Measurements from ENCODE around the gene KCTD6. TPM values are rescaled to one million over a fixed set of nuclear protein-coding genes. Genes with fewer than 3 reads are reported as not detected.

Gene KCTD6
- total and polyA plus RNA-seq, 2 of the 4 experiments (the other 2 are of a cell fraction): 7.0 to 9.2 TPM

DNA sequence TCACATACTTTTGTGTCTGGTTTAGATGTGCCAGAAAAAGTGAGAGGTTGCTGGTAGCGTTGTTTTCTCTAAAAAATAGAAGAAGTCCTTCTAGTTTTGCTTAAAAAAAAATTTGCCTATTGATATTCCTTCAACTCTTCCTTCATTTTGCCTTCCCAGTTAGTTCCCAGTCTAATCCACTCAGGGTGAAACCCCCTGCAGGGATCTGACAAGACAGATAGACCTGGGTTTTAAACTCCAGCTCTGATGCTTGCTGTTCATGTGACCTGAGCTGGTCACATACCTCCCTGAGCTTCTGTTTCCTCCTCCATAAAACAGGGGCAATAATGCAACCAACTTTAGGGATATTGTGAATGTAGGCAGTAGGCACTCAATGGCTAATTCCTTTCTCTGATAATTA, 18.6 kb upstream of the KCTD6 start:
- Histone ChIP-seq H3K56ac (ENCODE audit: extremely low read depth, insufficient read depth, low read length) (no peak overlapping the region), H3K9me1 (ENCODE audit: insufficient read depth, low read length) (peaks cover 10% of the 10 kb centered on the region), H2BK20ac (ENCODE audit: low read depth, low read length) (no peak overlapping the region), H2BK5ac (ENCODE audit: low read depth, low read length, poor library complexity, severe bottlenecking) (no peak overlapping the region), H3K4me3 (ENCODE audit: insufficient read depth, low read depth, low read length) (no peak overlapping the region), H2AK9ac (replicated peaks; ENCODE audit: low read depth, low read length, poor library complexity) (no peak overlapping the region), H4K20me1 (ENCODE audit: insufficient read depth, low read length) (no peaks in the 10 kb centered on the region), H4K8ac (ENCODE audit: low read depth in 2 of 2, low read length in 2 of 2) (no peak overlapping the region), H2BK15ac (ENCODE audit: low read depth, low read length) (no peak overlapping the region), H2BK120ac (ENCODE audit: low read depth, low read length) (no peak overlapping the region), H3K23ac (ENCODE audit: low read depth, low read length) (no peak overlapping the region), H4K5ac (ENCODE audit: low read depth, low read length) (no peak overlapping the region), H3K79me1 (ENCODE audit: low read depth in 1 of 2, low read length in 2 of 2) (no peaks in the 10 kb centered on the region), H2AFZ (replicated peaks; ENCODE audit: low read length, poor library complexity) (no peak overlapping the region), H3K9me3 (ENCODE audit: control insufficient read depth, insufficient read depth, low read length) (no peaks in the 10 kb centered on the region), H3K4me1 (ENCODE audit: control insufficient read depth, insufficient read depth, low read length) (peaks cover 14% of the 10 kb centered on the region), H3K14ac (replicated peaks; ENCODE audit: low read depth, low read length) (no peak overlapping the region), H3K36me3 (ENCODE audit: control insufficient read depth, insufficient read depth, low read length) (no peaks in the 10 kb centered on the region), H3K27me3 (ENCODE audit: control insufficient read depth, insufficient read depth, low read length) (0 out of 2 replicates have a peak, but pooled peaks cover 1% of the 10 kb centered on the region), H3K4ac (ENCODE audit: low read depth, low read length) (no peak overlapping the region), H3K9ac (ENCODE audit: low read depth, low read length) (no peak overlapping the region), H3K4me2 (ENCODE audit: low read depth, low read length) (no peak overlapping the region), H2AK5ac (ENCODE audit: low read depth, low read length) (no peak overlapping the region), H3K18ac (ENCODE audit: low read depth, low read length) (no peak overlapping the region), H3K27ac (ENCODE audit: insufficient read depth, low read length) (no peak overlapping the region), H4K91ac (ENCODE audit: insufficient read depth, low read depth, low read length) (no peak overlapping the region)
- CTCF ChIA-PET: interaction anchor here (1.0 kb wide), 1 partner anchor 11 kb away, joined by 3 read pairs; no protein-coding TSS in a partner anchor
- POLR2A ChIA-PET (ENCODE audit: unreplicated experiment): no interaction called here
- no CpG with 5 or more reads among the region's 1 CpG for WGBS, 2 experiments (ENCODE audit: extremely low coverage in 2 of 2, insufficient read length in 1 of 2)
- BruUV-seq (replicated peaks): no TSS peak
- ATAC-seq (ENCODE audit: low read depth) (no peak), DNase-seq (no peak)
- in situ Hi-C loops (cut with MboI; ENCODE audit: low sequenced_read_pairs): no loop called here
- TF ChIP-seq BHLHE40 (IDR thresholded peaks at IDR 0.05; ENCODE audit: low read depth, low read length): no peak
- TF ChIP-seq POLR2A (IDR thresholded peaks at IDR 0.05; ENCODE audit: low read depth, low read length): no peak
- TF ChIP-seq CEBPB (IDR thresholded peaks at IDR 0.05; ENCODE audit: low read depth, low read length): no peak
- no peak for TF ChIP-seq MAZ (IDR thresholded peaks at IDR 0.05; ENCODE audit: borderline replicate concordance, low read depth, low read length)
- TF ChIP-seq, protein P1, sequence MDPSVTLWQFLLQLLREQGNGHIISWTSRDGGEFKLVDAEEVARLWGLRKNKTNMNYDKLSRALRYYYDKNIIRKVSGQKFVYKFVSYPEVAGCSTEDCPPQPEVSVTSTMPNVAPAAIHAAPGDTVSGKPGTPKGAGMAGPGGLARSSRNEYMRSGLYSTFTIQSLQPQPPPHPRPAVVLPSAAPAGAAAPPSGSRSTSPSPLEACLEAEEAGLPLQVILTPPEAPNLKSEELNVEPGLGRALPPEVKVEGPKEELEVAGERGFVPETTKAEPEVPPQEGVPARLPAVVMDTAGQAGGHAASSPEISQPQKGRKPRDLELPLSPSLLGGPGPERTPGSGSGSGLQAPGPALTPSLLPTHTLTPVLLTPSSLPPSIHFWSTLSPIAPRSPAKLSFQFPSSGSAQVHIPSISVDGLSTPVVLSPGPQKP (IDR thresholded peaks at IDR 0.05; ENCODE audit: borderline replicate concordance, low read depth, low read length): no peak
- no peak for TF ChIP-seq MXI1 (IDR thresholded peaks at IDR 0.05; ENCODE audit: borderline replicate concordance, low read depth, low read length)
- no peak for TF ChIP-seq RFX5 (IDR thresholded peaks at IDR 0.05; ENCODE audit: low read depth, low read length)
- TF ChIP-seq SMC3 (IDR thresholded peaks at IDR 0.05; ENCODE audit: low read depth, low read length): no peak
- TF ChIP-seq, protein P2, sequence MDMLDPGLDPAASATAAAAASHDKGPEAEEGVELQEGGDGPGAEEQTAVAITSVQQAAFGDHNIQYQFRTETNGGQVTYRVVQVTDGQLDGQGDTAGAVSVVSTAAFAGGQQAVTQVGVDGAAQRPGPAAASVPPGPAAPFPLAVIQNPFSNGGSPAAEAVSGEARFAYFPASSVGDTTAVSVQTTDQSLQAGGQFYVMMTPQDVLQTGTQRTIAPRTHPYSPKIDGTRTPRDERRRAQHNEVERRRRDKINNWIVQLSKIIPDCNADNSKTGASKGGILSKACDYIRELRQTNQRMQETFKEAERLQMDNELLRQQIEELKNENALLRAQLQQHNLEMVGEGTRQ (IDR thresholded peaks at IDR 0.05; ENCODE audit: low read depth, low read length): no peak
- TF ChIP-seq RAD21 (IDR thresholded peaks at IDR 0.05; ENCODE audit: low read length): no peak
- TF ChIP-seq FOS (IDR thresholded peaks at IDR 0.05; ENCODE audit: low read depth, low read length): no peak
- TF ChIP-seq RCOR1 (IDR thresholded peaks at IDR 0.05; ENCODE audit: insufficient replicate concordance, low read length): no peak
- TF ChIP-seq, protein P3, sequence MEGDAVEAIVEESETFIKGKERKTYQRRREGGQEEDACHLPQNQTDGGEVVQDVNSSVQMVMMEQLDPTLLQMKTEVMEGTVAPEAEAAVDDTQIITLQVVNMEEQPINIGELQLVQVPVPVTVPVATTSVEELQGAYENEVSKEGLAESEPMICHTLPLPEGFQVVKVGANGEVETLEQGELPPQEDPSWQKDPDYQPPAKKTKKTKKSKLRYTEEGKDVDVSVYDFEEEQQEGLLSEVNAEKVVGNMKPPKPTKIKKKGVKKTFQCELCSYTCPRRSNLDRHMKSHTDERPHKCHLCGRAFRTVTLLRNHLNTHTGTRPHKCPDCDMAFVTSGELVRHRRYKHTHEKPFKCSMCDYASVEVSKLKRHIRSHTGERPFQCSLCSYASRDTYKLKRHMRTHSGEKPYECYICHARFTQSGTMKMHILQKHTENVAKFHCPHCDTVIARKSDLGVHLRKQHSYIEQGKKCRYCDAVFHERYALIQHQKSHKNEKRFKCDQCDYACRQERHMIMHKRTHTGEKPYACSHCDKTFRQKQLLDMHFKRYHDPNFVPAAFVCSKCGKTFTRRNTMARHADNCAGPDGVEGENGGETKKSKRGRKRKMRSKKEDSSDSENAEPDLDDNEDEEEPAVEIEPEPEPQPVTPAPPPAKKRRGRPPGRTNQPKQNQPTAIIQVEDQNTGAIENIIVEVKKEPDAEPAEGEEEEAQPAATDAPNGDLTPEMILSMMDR (conservative IDR thresholded peaks at IDR 0.05; ENCODE audit: low read depth, low read length): no peak
- no peak for TF ChIP-seq MAFK (IDR thresholded peaks at IDR 0.05; ENCODE audit: low read depth, low read length)
- TF ChIP-seq CHD1 (IDR thresholded peaks at IDR 0.05; ENCODE audit: low read depth, low read length): no peak
- TF ChIP-seq NFE2L2 (IDR thresholded peaks at IDR 0.05; ENCODE audit: low read depth, low read length): no peak
- dilution Hi-C loops (cut with HindIII; ENCODE audit: low sequenced_read_pairs, unreplicated experiment): no loop called here
- intact Hi-C loops (cut with micrococcal nuclease): loop anchor here (5.0 kb wide), 1 partner anchor 36 kb away; no protein-coding TSS in a partner anchor

Measured in IMR-90 (cell line).